OCI-LY3 (cell line): ENCODE data around the gene PSMF1.
"Not testable (repeated sequence)": the region's sequence is repeated elsewhere in the genome, so short reads cannot be mapped to it uniquely, and the experiment has no call there.

Experiments used
- H2AFZ ChIP-seq: fragments of 200-600, 300-600 bp; shearing (Covaris generic); 2 replicates; pipeline ENCODE4 v1.6.0; 2014; ENCODE audit warnings: antibody characterized with exemption, low read depth, low read length
- H3K27ac ChIP-seq: fragments of 200-600, 300-600 bp; sonication (generic); 2 replicates; pipeline ENCODE4 v1.5.1; 2014; ENCODE audit warnings: mild to moderate bottlenecking, low read length, moderate library complexity, mixed read lengths
- H3K27me3 ChIP-seq: fragments of 200-600, 300-600 bp; sonication (generic); 2 replicates; pipeline ENCODE4 v1.6.1; 2014; ENCODE audit warnings: low read depth, low read length, mixed read lengths
- H3K36me3 ChIP-seq: fragments of 200-600, 300-600 bp; sonication (generic); replicated peaks from 2 replicates; pipeline ENCODE3; 2014; ENCODE audit warnings: low read depth, low read length, mixed read lengths
- H3K4me1 ChIP-seq: fragments of 300-600, 200-600 bp; sonication (generic); 2 replicates; pipeline ENCODE4 v1.6.1; 2014; ENCODE audit warnings: low read length, mixed read lengths
- H3K4me2 ChIP-seq: fragments of 200-600, 300-600 bp; sonication (generic); 2 replicates; pipeline ENCODE4 v1.6.1; 2014; ENCODE audit warnings: low read length, mixed read lengths
- H3K4me3 ChIP-seq: fragments of 300-600, 200-600 bp; sonication (generic); 2 replicates; pipeline ENCODE4 v1.5.1; 2014; ENCODE audit warnings: antibody characterized with exemption, mild to moderate bottlenecking, low read length, moderate library complexity
- H3K79me2 ChIP-seq: fragments of 300-600, 200-600 bp; shearing (Covaris generic); 2 replicates; pipeline ENCODE4 v1.6.1; 2014; ENCODE audit warnings: mild to moderate bottlenecking, low read length, mixed read lengths
- H3K9ac ChIP-seq: fragments of 300-600, 200-600 bp; shearing (Covaris generic); 2 replicates; pipeline ENCODE4 v1.6.0; 2014; ENCODE audit warnings: mild to moderate bottlenecking, low read length, moderate library complexity
- H3K9me3 ChIP-seq: fragments of 200-600, 300-600 bp; shearing (Covaris generic); 2 replicates; pipeline ENCODE4 v1.6.1; 2014; ENCODE audit warnings: low read length, mixed read lengths; ENCODE audit not compliant: insufficient read depth
- H4K20me1 ChIP-seq: fragments of 200-600, 300-600 bp; sonication (generic); 2 replicates; pipeline ENCODE4 v1.6.1; 2016; ENCODE audit warnings: low read length, mixed read lengths; ENCODE audit not compliant: insufficient read depth
- EZH2phosphoT487 ChIP-seq: fragments of 200-600 bp; shearing (Covaris generic); IDR thresholded peaks from 2 replicates; pipeline ENCODE4 v1.6.1; 2018; ENCODE audit warnings: antibody characterized with exemption, mixed run types, low read depth
- TF ChIP-seq, protein P1 (sequence below): fragments of 200-600, 300-600 bp; sonication (generic); IDR thresholded peaks from 2 replicates; pipeline ENCODE4 v1.5.1; 2014; ENCODE audit warnings: antibody characterized with exemption, low read length, low read depth

Gene PSMF1

DNA sequence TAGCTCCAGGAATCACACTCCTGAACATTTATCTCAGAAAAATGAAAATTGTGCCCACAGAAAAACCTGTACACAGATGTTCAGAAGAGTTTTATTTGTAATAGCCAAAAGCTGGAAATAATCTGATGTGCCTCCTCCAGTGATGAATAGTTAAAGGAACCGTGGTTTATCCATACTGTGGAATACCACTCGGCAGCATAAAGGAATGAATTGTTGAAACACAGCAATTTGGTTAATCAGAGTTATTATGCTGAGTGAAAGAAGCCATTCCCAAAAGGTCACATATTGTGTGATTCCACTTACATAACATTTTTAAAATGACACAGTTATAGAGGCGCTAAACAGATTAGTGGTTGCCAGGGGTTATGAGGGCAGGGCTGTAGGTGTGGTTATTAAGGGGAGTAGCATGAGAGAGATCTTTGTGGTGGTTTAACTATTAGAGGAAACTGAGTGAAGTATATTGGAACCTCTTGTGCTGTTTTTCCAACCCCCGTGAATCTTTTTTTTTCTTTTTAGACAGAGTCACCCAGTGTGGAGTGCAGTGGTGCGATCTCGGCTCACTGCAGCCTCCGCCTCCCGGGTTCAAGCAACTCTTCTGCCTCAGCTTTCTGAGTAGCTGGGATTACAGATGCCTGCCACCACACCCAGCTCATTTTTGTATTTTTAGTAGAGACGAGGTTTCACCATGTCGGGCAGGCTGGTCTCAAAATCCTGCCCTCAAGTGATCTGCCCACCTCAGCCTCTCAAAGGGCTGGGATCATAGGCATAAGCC is 26.2 kb downstream of the PSMF1 start:
- no peak overlapping the region for H3K4me2 ChIP-seq
- H3K9ac ChIP-seq: no peak overlapping the region
- TF ChIP-seq EZH2phosphoT487: no peak
- TF ChIP-seq, protein P1, sequence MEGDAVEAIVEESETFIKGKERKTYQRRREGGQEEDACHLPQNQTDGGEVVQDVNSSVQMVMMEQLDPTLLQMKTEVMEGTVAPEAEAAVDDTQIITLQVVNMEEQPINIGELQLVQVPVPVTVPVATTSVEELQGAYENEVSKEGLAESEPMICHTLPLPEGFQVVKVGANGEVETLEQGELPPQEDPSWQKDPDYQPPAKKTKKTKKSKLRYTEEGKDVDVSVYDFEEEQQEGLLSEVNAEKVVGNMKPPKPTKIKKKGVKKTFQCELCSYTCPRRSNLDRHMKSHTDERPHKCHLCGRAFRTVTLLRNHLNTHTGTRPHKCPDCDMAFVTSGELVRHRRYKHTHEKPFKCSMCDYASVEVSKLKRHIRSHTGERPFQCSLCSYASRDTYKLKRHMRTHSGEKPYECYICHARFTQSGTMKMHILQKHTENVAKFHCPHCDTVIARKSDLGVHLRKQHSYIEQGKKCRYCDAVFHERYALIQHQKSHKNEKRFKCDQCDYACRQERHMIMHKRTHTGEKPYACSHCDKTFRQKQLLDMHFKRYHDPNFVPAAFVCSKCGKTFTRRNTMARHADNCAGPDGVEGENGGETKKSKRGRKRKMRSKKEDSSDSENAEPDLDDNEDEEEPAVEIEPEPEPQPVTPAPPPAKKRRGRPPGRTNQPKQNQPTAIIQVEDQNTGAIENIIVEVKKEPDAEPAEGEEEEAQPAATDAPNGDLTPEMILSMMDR: no peak
- peaks cover 46% of the 10 kb centered on the region for H3K36me3 ChIP-seq
- no peaks in the 10 kb centered on the region for H3K4me1 ChIP-seq
- 0 out of 2 replicates have a peak, but pooled peaks cover 5% of the 10 kb centered on the region for H4K20me1 ChIP-seq
- no peaks in the 10 kb centered on the region for H3K79me2 ChIP-seq
- H2AFZ ChIP-seq: no peak overlapping the region
- no peaks in the 10 kb centered on the region for H3K27me3 ChIP-seq
- no peak overlapping the region for H3K4me3 ChIP-seq
- H3K27ac ChIP-seq: no peak overlapping the region
- H3K9me3 ChIP-seq: no peaks in the 10 kb centered on the region

DNA sequence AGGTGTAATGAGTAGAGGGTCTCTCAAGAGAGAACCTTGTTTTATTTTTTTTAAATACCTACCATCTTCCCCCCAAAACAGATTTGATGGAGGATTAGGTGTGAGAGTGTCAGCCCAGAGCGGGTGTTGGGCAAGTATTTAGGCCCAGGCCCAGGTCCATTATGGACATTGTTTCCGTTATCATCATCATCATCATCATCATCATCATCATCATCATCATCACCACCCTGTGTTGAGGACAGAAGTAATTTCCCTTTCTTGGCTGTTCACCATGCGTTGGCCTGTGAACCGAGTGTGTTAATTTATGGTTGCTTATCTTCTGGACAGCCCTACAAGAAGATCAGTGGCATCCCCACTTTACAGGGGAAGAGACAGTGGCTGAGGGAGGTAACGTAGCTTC is 28.6 kb downstream of the PSMF1 start:
- H3K36me3 ChIP-seq: peaks cover 29% of the 10 kb centered on the region
- no peak overlapping the region for H3K4me2 ChIP-seq
- H3K4me1 ChIP-seq: no peaks in the 10 kb centered on the region
- no peaks in the 10 kb centered on the region for H3K9me3 ChIP-seq
- 0 out of 2 replicates have a peak, but pooled peaks cover 5% of the 10 kb centered on the region for H4K20me1 ChIP-seq
- H3K27me3 ChIP-seq: no peaks in the 10 kb centered on the region
- H3K27ac ChIP-seq: no peak overlapping the region
- no peak overlapping the region for H2AFZ ChIP-seq
- no peak overlapping the region for H3K9ac ChIP-seq
- TF ChIP-seq, protein P1: no peak
- TF ChIP-seq EZH2phosphoT487: no peak
- H3K79me2 ChIP-seq: no peaks in the 10 kb centered on the region
- no peak overlapping the region for H3K4me3 ChIP-seq

DNA sequence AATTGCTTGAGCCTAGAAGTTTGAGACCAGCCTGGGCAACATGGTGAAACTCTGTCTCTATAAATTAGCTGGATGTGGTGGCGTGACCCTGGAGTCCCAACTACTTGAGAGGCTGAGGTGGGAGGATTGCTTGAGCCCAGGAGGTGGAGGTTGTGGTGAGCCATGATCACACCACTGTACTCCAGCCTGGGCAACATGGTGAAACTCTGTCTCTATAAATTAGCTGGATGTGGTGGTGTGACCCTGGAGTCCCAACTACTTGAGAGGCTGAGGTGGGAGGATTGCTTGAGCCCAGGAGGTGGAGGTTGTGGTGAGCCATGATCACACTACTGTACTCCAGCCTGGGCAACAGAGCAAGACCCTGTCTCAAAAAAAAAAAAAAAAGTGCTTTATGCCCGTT is 31.4 kb downstream of the PSMF1 start:
- not testable (repeated sequence) for H3K27ac ChIP-seq, H3K9me3 ChIP-seq, H3K4me2 ChIP-seq, H3K9ac ChIP-seq, H3K27me3 ChIP-seq, H3K79me2 ChIP-seq, H4K20me1 ChIP-seq, H3K4me1 ChIP-seq, H3K4me3 ChIP-seq, H2AFZ ChIP-seq
- peaks cover 41% of the 10 kb centered on the region for H3K36me3 ChIP-seq

DNA sequence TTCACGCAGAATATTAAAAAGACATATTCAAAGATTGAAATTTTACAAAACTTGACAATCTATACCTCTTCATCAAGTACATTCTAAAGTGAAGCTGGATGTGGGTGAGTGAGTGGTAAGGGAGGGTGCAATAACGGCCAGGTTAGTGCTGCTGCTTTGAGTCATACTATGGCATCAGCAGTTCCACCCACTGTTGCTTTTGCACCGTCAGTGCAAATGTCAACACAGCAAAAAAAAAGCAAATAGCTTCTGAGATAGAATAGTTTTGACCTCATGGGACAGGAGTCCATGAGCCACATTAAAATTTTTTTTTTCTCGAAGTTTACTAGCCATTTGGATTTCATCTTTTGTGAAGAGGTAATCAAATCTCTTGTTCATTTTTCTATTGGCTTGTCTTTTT is 31.8 kb downstream of the PSMF1 start:
- TF ChIP-seq EZH2phosphoT487: no peak
- TF ChIP-seq, protein P1: no peak
- Histone ChIP-seq H3K79me2 (no peaks in the 10 kb centered on the region), H3K4me1 (no peaks in the 10 kb centered on the region), H3K9ac (no peak overlapping the region), H3K4me2 (no peak overlapping the region), H3K4me3 (no peak overlapping the region), H4K20me1 (0 out of 2 replicates have a peak, but pooled peaks cover 3% of the 10 kb centered on the region), H3K27me3 (no peaks in the 10 kb centered on the region), H3K27ac (no peak overlapping the region), H2AFZ (no peak overlapping the region), H3K9me3 (no peaks in the 10 kb centered on the region), H3K36me3 (peaks cover 44% of the 10 kb centered on the region)
